H1 (cell line): ENCODE results near the gene ERC1. TPM values are rescaled to one million over a fixed set of nuclear protein-coding genes. Genes with fewer than 3 reads are reported as not detected.

Source experiments
- HDAC2 ChIP-seq, 2 experiments: fragments of 300-600 bp in 1 of 2; sonication (generic) in 1 of 2; IDR thresholded peaks; 2 replicates each; pipeline ENCODE4 v1.6.1; 2011 to 2012; ENCODE audit warnings: low read depth in 2 of 2, low read length in 2 of 2, mild to moderate bottlenecking in 2 of 2, moderate library complexity in 2 of 2, borderline replicate concordance in 1 of 2, inconsistent platforms in 1 of 2
- KDM5A ChIP-seq: fragments of 200-600 bp; IDR thresholded peaks from 2 replicates; pipeline ENCODE4 v1.7.1; 2012; ENCODE audit warnings: mild to moderate bottlenecking, low read length, inconsistent platforms, mixed read lengths
- NRF1 ChIP-seq: IDR thresholded peaks from 2 replicates; pipeline ENCODE4 v1.6.1; 2011; ENCODE audit warnings: mild to moderate bottlenecking, low read depth, low read length, improper control_type of control experiment
- YY1 ChIP-seq: IDR thresholded peaks from 2 replicates; pipeline ENCODE4 v1.6.1; 2011; ENCODE audit warnings: low read depth, mild to moderate bottlenecking, low read length
- polyA plus RNA-seq, 7 experiments: library from polyadenylated mRNA; depleted of rRNA in 3 of 7; stranded (reverse) in 5 of 7; unstranded in 2 of 7; fragments of >200 nt in 5 of 7; fragments of 200-250 nt in 2 of 7; gene quantifications; 1 replicate in 5 of 7; 2 replicates in 1 of 7; 4 replicates in 1 of 7; pipeline versions ENCODE4 v1.2.1 to v1.2.3, GENCODE V29; 2011 to 2013; ENCODE audit warnings: missing spikeins in 2 of 7, mixed read lengths in 2 of 7
- total RNA-seq: library from RNA; stranded (reverse); fragmentation: NEBNext Ultra II Directional; extraction: Animal tissue kit (Norgen Biotek cat#: 25700); gene quantifications from 2 replicates; pipeline ENCODE4 v1.2.1, GENCODE V29; 2021

ERC1 gene
- total and polyA plus RNA-seq, 2 of the 8 experiments (the other 6 are each of a cell fraction or from before 2014, with no cell fraction given): 7.8 to 45.7 TPM

DNA sequence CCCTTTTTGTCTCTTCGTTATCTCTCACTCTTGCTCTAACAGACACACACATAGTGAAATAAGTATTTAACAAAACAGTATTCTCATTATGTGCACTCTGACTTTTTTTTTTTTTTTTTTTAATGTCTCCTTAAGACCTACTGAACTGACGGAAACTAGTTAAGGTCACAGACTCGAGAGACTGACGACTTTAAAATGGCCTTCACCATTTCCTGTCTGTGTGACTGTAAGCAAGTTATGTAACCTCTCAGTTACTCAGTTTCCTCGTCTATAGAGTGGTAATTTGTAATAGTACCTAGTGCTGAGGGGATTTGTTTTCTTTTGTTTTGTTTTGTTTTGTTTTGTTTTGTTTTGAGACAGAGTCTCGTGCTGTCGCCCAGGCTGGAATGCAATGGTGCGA lies 318.6 kb downstream of the ERC1 start (continued):
- TF ChIP-seq NRF1: no peak
- TF ChIP-seq HDAC2 (IDR thresholded peaks at IDR 0.05; ENCODE audit: borderline replicate concordance in 1 of 2, low read depth in 2 of 2, low read length in 2 of 2): no peak
- no peak for TF ChIP-seq KDM5A
- no peak for TF ChIP-seq YY1
